Activated naive CD4-positive, alpha-beta T cell treated with anti-CD3 and anti-CD28 coated beads for 36 hours (primary cell): ENCODE results near the gene CCDC141. TPM values are rescaled to one million over a fixed set of nuclear protein-coding genes. Genes with fewer than 3 reads are reported as not detected.
"Not testable (repeated sequence)": the region's sequence is repeated elsewhere in the genome, so short reads cannot be mapped to it uniquely, and the experiment has no call there.

Experiments used
- CTCF ChIA-PET: fragments of 350-600 bp; sonication (Branson Sonifier 250); formaldehyde crosslinking; loops from one replicate; lab custom pipeline; 2021; ENCODE audit warnings: antibody characterized with exemption; lab: Charles Lee
- DNase-seq: peaks from one replicate; pipeline ENCODE4 v3.0.0-alpha.2; 2020
- H3K27ac Mint-ChIP-seq: one replicate; pipeline ENCODE4 v1.8.0; 2021; ENCODE audit warnings: mild to moderate bottlenecking, mixed read lengths
- H3K27me3 Mint-ChIP-seq: one replicate; pipeline ENCODE4 v1.8.0; 2021; ENCODE audit warnings: low read depth, mixed read lengths
- H3K36me3 Mint-ChIP-seq: one replicate; pipeline ENCODE4 v1.8.0; 2021; ENCODE audit warnings: low read depth, mixed read lengths
- H3K4me1 Mint-ChIP-seq: one replicate; pipeline ENCODE4 v1.8.0; 2021; ENCODE audit warnings: low read depth, mixed read lengths
- H3K4me3 Mint-ChIP-seq: one replicate; pipeline ENCODE4 v1.8.0; 2021; ENCODE audit warnings: mild to moderate bottlenecking, moderate library complexity, mixed read lengths
- H3K9me3 Mint-ChIP-seq: one replicate; pipeline ENCODE4 v1.8.0; 2021; ENCODE audit warnings: mixed read lengths
- intact Hi-C: fragments of 100-400 bp; cut with micrococcal nuclease; formaldehyde crosslinking; loops from one replicate; pipeline ENCODE4 v1.15.1; 2023
- total RNA-seq, 2 experiments: library from RNA; stranded (reverse); gene quantifications; one replicate each; pipeline ENCODE4 v1.2.3, GENCODE V29; 2021

The CCDC141 gene
- total RNA-seq, 2 experiments from 2014 or later: 2.6 to 4.6 TPM

- no peak for DNase-seq
- peaks cover 13% of the 10 kb centered on the region for H3K9me3 Mint-ChIP-seq
- H3K27ac Mint-ChIP-seq: no peak overlapping the region
- no peak overlapping the region for H3K4me3 Mint-ChIP-seq
- intact Hi-C loops: no loop called here
- peaks cover 11% of the 10 kb centered on the region for H3K36me3 Mint-ChIP-seq
- CTCF ChIA-PET: interaction anchor here (0.6 kb wide), 1 partner anchor 187 kb away, joined by 4 read pairs; no protein-coding TSS in a partner anchor
- peaks cover 21% of the 10 kb centered on the region for H3K4me1 Mint-ChIP-seq
- no peaks in the 10 kb centered on the region for H3K27me3 Mint-ChIP-seq
These were observed 55.7 kb downstream of the CCDC141 start for GRCh38 chr2:178994264-178994663.

GRCh38 chr2:178993788-178994187 lies 56.1 kb downstream of the CCDC141 start:
- peaks cover 13% of the 10 kb centered on the region for H3K9me3 Mint-ChIP-seq
- intact Hi-C loops: no loop called here
- no peak overlapping the region for H3K27ac Mint-ChIP-seq
- H3K36me3 Mint-ChIP-seq: peaks cover 11% of the 10 kb centered on the region
- CTCF ChIA-PET: interaction anchor here (0.6 kb wide), 1 partner anchor 188 kb away, joined by 4 read pairs; no protein-coding TSS in a partner anchor
- peaks cover 16% of the 10 kb centered on the region for H3K4me1 Mint-ChIP-seq
- no peak for DNase-seq
- no peak overlapping the region for H3K4me3 Mint-ChIP-seq
- H3K27me3 Mint-ChIP-seq: no peaks in the 10 kb centered on the region

GRCh38 chr2:178992719-178993118 lies 57.2 kb downstream of the CCDC141 start:
- H3K27me3 Mint-ChIP-seq, CTCF ChIA-PET, DNase-seq, intact Hi-C loops, H3K27ac Mint-ChIP-seq, H3K4me3 Mint-ChIP-seq: not testable (repeated sequence)
- Mint-ChIP-seq H3K36me3 (peaks cover 13% of the 10 kb centered on the region), H3K9me3 (peaks cover 13% of the 10 kb centered on the region), H3K4me1 (peaks cover 10% of the 10 kb centered on the region)

GRCh38 chr2:178990533-178991241 lies 59.2 kb downstream of the CCDC141 start:
- CTCF ChIA-PET: interaction anchor here (0.6 to 1.9 kb wide), 4 partner anchors 14 to 30 kb away, joined by 3 to 5 read pairs (median 4); no protein-coding TSS in a partner anchor
- H3K4me3 Mint-ChIP-seq: no peak overlapping the region
- peak; percentile 23 for DNase-seq
- intact Hi-C loops: loop anchor here (1.0 kb wide), 1 partner anchor 42 kb away; no protein-coding TSS in a partner anchor
- H3K4me1 Mint-ChIP-seq: peaks cover 10% of the 10 kb centered on the region
- peaks cover 13% of the 10 kb centered on the region for H3K36me3 Mint-ChIP-seq
- H3K27me3 Mint-ChIP-seq: no peaks in the 10 kb centered on the region
- peaks cover 13% of the 10 kb centered on the region for H3K9me3 Mint-ChIP-seq
- H3K27ac Mint-ChIP-seq: no peak overlapping the region

- H3K36me3 Mint-ChIP-seq, DNase-seq, H3K27ac Mint-ChIP-seq, H3K9me3 Mint-ChIP-seq, H3K4me3 Mint-ChIP-seq, intact Hi-C loops, H3K27me3 Mint-ChIP-seq: not testable (repeated sequence)
- peaks cover 10% of the 10 kb centered on the region for H3K4me1 Mint-ChIP-seq
- CTCF ChIA-PET: interaction anchor here (0.8 to 1.9 kb wide), 3 partner anchors 12 to 20 kb away, joined by 4 to 5 read pairs (median 4); no protein-coding TSS in a partner anchor
These were observed 60.5 kb downstream of the CCDC141 start for GRCh38 chr2:178989424-178989823.

- H3K36me3 Mint-ChIP-seq, CTCF ChIA-PET, DNase-seq, H3K9me3 Mint-ChIP-seq, intact Hi-C loops, H3K27ac Mint-ChIP-seq, H3K4me1 Mint-ChIP-seq, H3K4me3 Mint-ChIP-seq, H3K27me3 Mint-ChIP-seq: not testable (repeated sequence)
These were observed 67.3 kb downstream of the CCDC141 start for GRCh38 chr2:178982652-178983051.

- intact Hi-C loops: no loop called here
- no peak for DNase-seq
- Mint-ChIP-seq H3K27me3 (no peaks in the 10 kb centered on the region), H3K4me3 (no peak overlapping the region), H3K9me3 (peaks cover 5% of the 10 kb centered on the region), H3K4me1 (peaks cover 4% of the 10 kb centered on the region), H3K36me3 (peaks cover 4% of the 10 kb centered on the region), H3K27ac (no peak overlapping the region)
- CTCF ChIA-PET: interaction anchor here (1.0 to 2.3 kb wide), 2 partner anchors 39 to 149 kb away, joined by 5 to 10 read pairs; no protein-coding TSS in a partner anchor
These were observed 69.1 kb downstream of the CCDC141 start for GRCh38 chr2:178980815-178981214.

GRCh38 chr2:178978667-178979066 lies 71.3 kb downstream of the CCDC141 start:
- CTCF ChIA-PET: no interaction called here
- H3K9me3 Mint-ChIP-seq: peaks cover 4% of the 10 kb centered on the region
- H3K27ac Mint-ChIP-seq: no peak overlapping the region
- H3K36me3 Mint-ChIP-seq: peaks cover 4% of the 10 kb centered on the region
- intact Hi-C loops: no loop called here
- H3K4me3 Mint-ChIP-seq: no peak overlapping the region
- no peak for DNase-seq
- H3K4me1 Mint-ChIP-seq: peaks cover 4% of the 10 kb centered on the region
- no peaks in the 10 kb centered on the region for H3K27me3 Mint-ChIP-seq

GRCh38 chr2:178976351-178976750 lies 73.6 kb downstream of the CCDC141 start:
- no peak for DNase-seq
- peaks cover 1% of the 10 kb centered on the region for H3K36me3 Mint-ChIP-seq
- H3K4me3 Mint-ChIP-seq: no peak overlapping the region
- no peaks in the 10 kb centered on the region for H3K27me3 Mint-ChIP-seq
- H3K9me3 Mint-ChIP-seq: no peaks in the 10 kb centered on the region
- H3K4me1 Mint-ChIP-seq: peaks cover 2% of the 10 kb centered on the region
- intact Hi-C loops: no loop called here
- no peak overlapping the region for H3K27ac Mint-ChIP-seq
- CTCF ChIA-PET: interaction anchor here (0.6 kb wide), 1 partner anchor 876 kb away, joined by 3 read pairs; no protein-coding TSS in a partner anchor

- Mint-ChIP-seq H3K36me3 (no peaks in the 10 kb centered on the region), H3K27ac (no peak overlapping the region), H3K27me3 (no peaks in the 10 kb centered on the region), H3K4me3 (no peak overlapping the region), H3K4me1 (no peaks in the 10 kb centered on the region), H3K9me3 (no peaks in the 10 kb centered on the region)
- CTCF ChIA-PET: interaction anchor here (0.6 to 0.9 kb wide), 2 partner anchors 8 to 57 kb away, joined by 3 read pairs; no protein-coding TSS in a partner anchor
- DNase-seq: no peak
- intact Hi-C loops: loop anchor here (2.0 kb wide), 1 partner anchor 166 kb away; no protein-coding TSS in a partner anchor
These were observed 87.0 kb downstream of the CCDC141 start for GRCh38 chr2:178962805-178963433.

GRCh38 chr2:178962152-178962551 lies 87.8 kb downstream of the CCDC141 start:
- CTCF ChIA-PET: no interaction called here
- no peak overlapping the region for H3K4me3 Mint-ChIP-seq
- H3K36me3 Mint-ChIP-seq: no peaks in the 10 kb centered on the region
- intact Hi-C loops: loop anchor here (2.0 kb wide), 1 partner anchor 167 kb away; no protein-coding TSS in a partner anchor
- no peaks in the 10 kb centered on the region for H3K9me3 Mint-ChIP-seq
- H3K4me1 Mint-ChIP-seq: no peaks in the 10 kb centered on the region
- H3K27me3 Mint-ChIP-seq: no peaks in the 10 kb centered on the region
- DNase-seq: no peak
- H3K27ac Mint-ChIP-seq: no peak overlapping the region

GRCh38 chr2:178954049-178954448 lies 95.9 kb downstream of the CCDC141 start:
- Mint-ChIP-seq H3K9me3 (no peaks in the 10 kb centered on the region), H3K36me3 (peaks cover 6% of the 10 kb centered on the region), H3K27me3 (no peaks in the 10 kb centered on the region), H3K4me3 (no peak overlapping the region), H3K27ac (no peak overlapping the region), H3K4me1 (no peaks in the 10 kb centered on the region)
- DNase-seq: no peak
- CTCF ChIA-PET: interaction anchor here (1.3 to 3.5 kb wide), 2 partner anchors 66 to 175 kb away, joined by 3 to 9 read pairs; no protein-coding TSS in a partner anchor
- intact Hi-C loops: no loop called here
